ENCODE results near the gene FNDC3B. TPM values are rescaled to one million over a fixed set of nuclear protein-coding genes. Genes with fewer than 3 reads are reported as not detected.

The FNDC3B gene
- total RNA-seq, 1 donor from 2014 or later, result 160 TPM

DNA sequence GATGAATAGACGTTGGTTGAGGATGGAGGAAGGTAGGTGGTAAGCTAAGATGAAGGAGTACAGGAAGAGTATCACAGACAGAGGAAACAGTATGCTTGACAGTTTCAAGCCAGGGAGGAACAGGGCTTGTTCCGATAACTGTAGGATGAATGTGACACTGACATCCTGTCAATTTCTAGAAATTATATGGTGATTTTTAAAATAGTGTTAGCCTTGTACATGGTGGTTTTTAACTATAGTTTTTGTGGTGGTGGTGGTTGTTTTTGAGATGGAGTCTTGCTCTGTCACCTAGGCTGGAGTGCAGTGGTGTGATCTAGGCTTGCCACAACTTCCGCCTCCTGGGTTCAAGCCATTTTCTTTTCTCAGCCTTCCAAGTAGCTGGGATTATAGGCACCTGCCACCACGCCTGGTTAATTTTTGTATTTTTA lies 92.8 kb downstream of the FNDC3B start:
- H3K9me3 ChIP-seq, result no peaks in the 10 kb centered on the region
- TF ChIP-seq, protein P1, sequence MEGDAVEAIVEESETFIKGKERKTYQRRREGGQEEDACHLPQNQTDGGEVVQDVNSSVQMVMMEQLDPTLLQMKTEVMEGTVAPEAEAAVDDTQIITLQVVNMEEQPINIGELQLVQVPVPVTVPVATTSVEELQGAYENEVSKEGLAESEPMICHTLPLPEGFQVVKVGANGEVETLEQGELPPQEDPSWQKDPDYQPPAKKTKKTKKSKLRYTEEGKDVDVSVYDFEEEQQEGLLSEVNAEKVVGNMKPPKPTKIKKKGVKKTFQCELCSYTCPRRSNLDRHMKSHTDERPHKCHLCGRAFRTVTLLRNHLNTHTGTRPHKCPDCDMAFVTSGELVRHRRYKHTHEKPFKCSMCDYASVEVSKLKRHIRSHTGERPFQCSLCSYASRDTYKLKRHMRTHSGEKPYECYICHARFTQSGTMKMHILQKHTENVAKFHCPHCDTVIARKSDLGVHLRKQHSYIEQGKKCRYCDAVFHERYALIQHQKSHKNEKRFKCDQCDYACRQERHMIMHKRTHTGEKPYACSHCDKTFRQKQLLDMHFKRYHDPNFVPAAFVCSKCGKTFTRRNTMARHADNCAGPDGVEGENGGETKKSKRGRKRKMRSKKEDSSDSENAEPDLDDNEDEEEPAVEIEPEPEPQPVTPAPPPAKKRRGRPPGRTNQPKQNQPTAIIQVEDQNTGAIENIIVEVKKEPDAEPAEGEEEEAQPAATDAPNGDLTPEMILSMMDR (IDR thresholded peaks at IDR 0.05), result no peak
- peaks cover 4% of the 10 kb centered on the region for H3K36me3 ChIP-seq
- intact Hi-C loops (cut with DNase I), result no loop called here
- no peak overlapping the region for H3K4me3 ChIP-seq
- H3K27ac ChIP-seq, result peak overlapping the region; percentile 32
- no peaks in the 10 kb centered on the region for H3K27me3 ChIP-seq
- DNase-seq, result no peak
- H3K4me1 ChIP-seq, result peaks cover 65% of the 10 kb centered on the region
- no peak for ATAC-seq

DNA sequence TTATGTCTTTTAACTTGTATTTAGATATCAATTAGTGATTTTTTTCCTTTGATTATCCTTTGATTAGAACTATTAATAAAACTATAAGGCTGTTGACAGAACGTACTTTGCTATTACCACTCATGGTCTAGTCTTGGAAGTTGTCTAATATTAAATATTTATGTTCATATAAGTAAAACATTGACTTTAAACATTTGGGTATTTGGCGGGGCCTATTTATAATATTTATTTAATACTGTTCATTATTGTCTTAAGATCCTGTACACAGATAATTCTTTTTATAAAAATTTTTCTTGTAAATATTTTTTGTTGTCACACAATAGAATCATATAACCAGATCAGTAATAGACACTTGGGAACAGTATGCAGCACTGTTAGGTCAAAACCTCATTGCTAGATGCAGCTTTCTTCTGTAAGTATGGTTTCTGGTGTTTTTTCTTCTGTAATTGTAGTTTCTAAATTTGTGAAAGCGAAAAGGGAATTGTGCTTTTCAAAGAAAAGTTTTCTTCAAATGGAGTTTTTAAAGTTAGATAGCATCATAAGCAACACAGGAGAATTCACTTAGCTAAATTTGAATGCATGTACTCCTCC lies 93.4 kb downstream of the FNDC3B start:
- TF ChIP-seq, protein P1 (IDR thresholded peaks at IDR 0.05), result no peak
- DNase-seq (no peak), ATAC-seq (no peak)
- Histone ChIP-seq H3K27ac (no peak overlapping the region), H3K4me1 (peaks cover 65% of the 10 kb centered on the region), H3K36me3 (peaks cover 4% of the 10 kb centered on the region), H3K9me3 (no peaks in the 10 kb centered on the region), H3K27me3 (no peaks in the 10 kb centered on the region), H3K4me3 (no peak overlapping the region)
- intact Hi-C loops (cut with DNase I), result no loop called here

- Histone ChIP-seq H3K27me3 (no peaks in the 10 kb centered on the region), H3K27ac (peak overlapping the region; percentile 7), H3K4me3 (no peak overlapping the region), H3K36me3 (peaks cover 4% of the 10 kb centered on the region), H3K9me3 (no peaks in the 10 kb centered on the region), H3K4me1 (peaks cover 66% of the 10 kb centered on the region)
- TF ChIP-seq, protein P1 (IDR thresholded peaks at IDR 0.05), result no peak
- ATAC-seq (no peak), DNase-seq (no peak)
- intact Hi-C loops (cut with DNase I), result no loop called here
Observed at GRCh38 chr3:172133838-172134237, 94.5 kb downstream of the FNDC3B start.

DNA sequence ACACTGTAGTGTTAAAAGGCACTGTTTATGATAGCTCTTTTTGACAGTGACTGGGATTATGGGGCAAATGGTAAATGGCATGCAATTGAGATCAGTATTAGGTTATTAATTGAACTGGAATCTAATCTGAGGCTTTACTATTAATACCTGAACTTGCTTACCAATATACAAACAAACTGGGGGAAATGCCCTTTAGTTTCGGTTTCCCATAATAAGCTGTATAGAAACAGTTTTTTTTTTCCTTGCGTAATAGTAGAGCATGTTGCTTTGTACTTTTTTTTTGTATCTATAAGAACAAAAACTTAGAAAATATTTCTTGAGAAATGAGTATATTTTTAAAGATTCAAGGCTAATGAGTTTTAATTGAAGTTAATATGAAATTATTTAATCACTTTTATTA lies 95.0 kb downstream of the FNDC3B start:
- intact Hi-C loops (cut with DNase I), result no loop called here
- Histone ChIP-seq H3K27ac (peak overlapping the region; percentile 7), H3K27me3 (no peaks in the 10 kb centered on the region), H3K4me1 (peaks cover 66% of the 10 kb centered on the region), H3K36me3 (peaks cover 4% of the 10 kb centered on the region), H3K9me3 (no peaks in the 10 kb centered on the region), H3K4me3 (no peak overlapping the region)
- TF ChIP-seq, protein P1 (IDR thresholded peaks at IDR 0.05), result no peak
- DNase-seq (no peak), ATAC-seq (no peak)

- DNase-seq (no peak), ATAC-seq (no peak)
- TF ChIP-seq, protein P1 (IDR thresholded peaks at IDR 0.05), result no peak
- intact Hi-C loops (cut with DNase I), result no loop called here
- peaks cover 4% of the 10 kb centered on the region for H3K36me3 ChIP-seq
- H3K27ac ChIP-seq, result no peak overlapping the region
- H3K27me3 ChIP-seq, result no peaks in the 10 kb centered on the region
- H3K9me3 ChIP-seq, result no peaks in the 10 kb centered on the region
- peaks cover 69% of the 10 kb centered on the region for H3K4me1 ChIP-seq
- no peak overlapping the region for H3K4me3 ChIP-seq
Observed at GRCh38 chr3:172135185-172135584, 95.8 kb downstream of the FNDC3B start.

DNA sequence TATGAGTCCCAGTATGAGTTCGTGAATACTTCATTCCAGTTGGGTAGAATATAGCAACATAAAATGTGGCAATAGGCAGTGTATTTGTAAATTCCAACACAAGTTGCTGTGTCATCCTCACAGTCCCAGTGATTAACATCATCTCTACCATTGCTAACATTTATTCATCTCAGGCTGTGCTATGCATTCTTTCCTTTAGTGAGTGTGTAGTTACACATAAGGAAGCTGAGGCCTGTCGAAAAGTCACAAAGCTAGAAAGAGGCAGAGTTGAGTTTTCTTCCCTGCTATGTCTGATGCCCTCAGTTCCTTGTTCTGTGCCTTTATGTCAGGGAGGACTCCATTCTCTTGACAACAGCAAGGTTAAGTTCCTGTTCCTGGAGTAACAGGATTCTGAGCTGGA lies 96.4 kb downstream of the FNDC3B start:
- TF ChIP-seq, protein P1 (IDR thresholded peaks at IDR 0.05), result no peak
- H3K9me3 ChIP-seq, result no peaks in the 10 kb centered on the region
- H3K4me1 ChIP-seq, result peaks cover 75% of the 10 kb centered on the region
- intact Hi-C loops (cut with DNase I), result no loop called here
- H3K27me3 ChIP-seq, result no peaks in the 10 kb centered on the region
- no peak overlapping the region for H3K4me3 ChIP-seq
- H3K27ac ChIP-seq, result peak overlapping the region; percentile 32
- H3K36me3 ChIP-seq, result peaks cover 4% of the 10 kb centered on the region
- DNase-seq (no peak), ATAC-seq (peak; percentile 22)

Measured in upper lobe of right lung (tissue), 1 donor.